ENCODE measurements around the gene HIF1AN. TPM values are rescaled to one million over a fixed set of nuclear protein-coding genes. Genes with fewer than 3 reads are reported as not detected.

Gene HIF1AN
- total and polyA plus RNA-seq, 2 of the 8 experiments (the other 6 are each of a cell fraction or from before 2014, with no cell fraction given), result 10.9 to 62.8 TPM

GRCh38 chr10:100504096-100504495 is 31.6 kb upstream of the HIF1AN start (continued):
- TF ChIP-seq JUND (IDR thresholded peaks at IDR 0.05; ENCODE audit: low read length), result no peak
- no peak for TF ChIP-seq USF2 (IDR thresholded peaks at IDR 0.05; ENCODE audit: low read length)
- TF ChIP-seq YY1 (IDR thresholded peaks at IDR 0.05; ENCODE audit: low read depth, low read length), result no peak
- no peak for TF ChIP-seq SIX5 (IDR thresholded peaks at IDR 0.05; ENCODE audit: low read depth, low read length)

All from H1 (cell line).